Measurements from ENCODE around the gene CTSO.
A peak's percentile ranks its signal among the peaks of the same experiment; 100 is the strongest.

The CTSO gene

GRCh38 chr4:155953151-155954117 lies at the start of gene CTSO:
Gene CTSO (minus strand): TSS chr4:155953866. CDS start chr4:155953847, 19 bp downstream.
- DNase-seq: peak; percentile 85

- DNase-seq: no peak
Measured at GRCh38 chr4:156000491-156000890, 46.8 kb upstream of the CTSO start.

GRCh38 chr4:155999725-156000124 lies 46.1 kb upstream of the CTSO start:
- peak; percentile 24 for DNase-seq

- no peak for DNase-seq
Measured at GRCh38 chr4:155995069-155995468, 41.4 kb upstream of the CTSO start.

- no peak for DNase-seq
Measured at GRCh38 chr4:155984106-155984797, 30.6 kb upstream of the CTSO start.

GRCh38 chr4:155982736-155983385 lies 29.2 kb upstream of the CTSO start:
- DNase-seq: no peak

GRCh38 chr4:155978810-155979209 lies 25.1 kb upstream of the CTSO start:
- no peak for DNase-seq

- DNase-seq: no peak
Measured at GRCh38 chr4:155975511-155975910, 21.8 kb upstream of the CTSO start.

GRCh38 chr4:155974996-155975395 lies 21.3 kb upstream of the CTSO start:
- no peak for DNase-seq

GRCh38 chr4:155974476-155974749 lies 20.7 kb upstream of the CTSO start:
- DNase-seq: no peak

GRCh38 chr4:155973639-155974475 lies 20.2 kb upstream of the CTSO start:
- no peak for DNase-seq

- no peak for DNase-seq
Measured at GRCh38 chr4:155972098-155972497, 18.4 kb upstream of the CTSO start.

GRCh38 chr4:155966731-155967395 lies 13.2 kb upstream of the CTSO start:
- peak; percentile 30 for DNase-seq

- DNase-seq: no peak
Measured at GRCh38 chr4:155966171-155966570, 12.5 kb upstream of the CTSO start.

- DNase-seq: no peak
Measured at GRCh38 chr4:155964016-155964891, 10.6 kb upstream of the CTSO start.

GRCh38 chr4:155962767-155963166 lies 9.1 kb upstream of the CTSO start:
- no peak for DNase-seq

- no peak for DNase-seq
Measured at GRCh38 chr4:155961575-155961974, 7.9 kb upstream of the CTSO start.

GRCh38 chr4:155960522-155960921 lies 6.9 kb upstream of the CTSO start:
- DNase-seq: no peak

- DNase-seq: no peak
Measured at GRCh38 chr4:155959417-155959816, 5.8 kb upstream of the CTSO start.

GRCh38 chr4:155956461-155956860 lies 2.8 kb upstream of the CTSO start:
- no peak for DNase-seq

GRCh38 chr4:155954939-155955338 lies 1.3 kb upstream of the CTSO start:
- no peak for DNase-seq

Data from femur (tissue), 1 donor.